ENCODE results near the gene NPC1L1.

DNA sequence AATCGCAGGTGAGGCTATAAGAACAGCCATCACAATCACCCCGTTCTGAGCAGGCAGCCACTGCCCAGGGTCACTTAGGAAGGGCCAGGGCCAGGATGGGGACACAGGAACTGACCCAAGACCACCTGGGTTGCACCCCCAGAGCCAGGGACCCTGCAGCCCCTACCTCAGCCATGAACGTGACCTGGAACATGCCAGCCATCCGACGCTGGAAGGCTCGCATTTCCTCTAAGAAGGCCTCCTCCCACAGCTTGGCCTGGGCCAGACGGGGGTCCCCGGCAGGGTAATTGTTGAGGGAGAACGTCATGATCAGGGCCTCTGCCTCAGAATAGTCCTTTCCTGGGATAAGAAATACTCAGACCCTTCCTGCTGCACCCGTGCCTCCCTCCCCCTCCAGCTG is 5.0 kb downstream of the NPC1L1 start:
- TF ChIP-seq, protein P1, sequence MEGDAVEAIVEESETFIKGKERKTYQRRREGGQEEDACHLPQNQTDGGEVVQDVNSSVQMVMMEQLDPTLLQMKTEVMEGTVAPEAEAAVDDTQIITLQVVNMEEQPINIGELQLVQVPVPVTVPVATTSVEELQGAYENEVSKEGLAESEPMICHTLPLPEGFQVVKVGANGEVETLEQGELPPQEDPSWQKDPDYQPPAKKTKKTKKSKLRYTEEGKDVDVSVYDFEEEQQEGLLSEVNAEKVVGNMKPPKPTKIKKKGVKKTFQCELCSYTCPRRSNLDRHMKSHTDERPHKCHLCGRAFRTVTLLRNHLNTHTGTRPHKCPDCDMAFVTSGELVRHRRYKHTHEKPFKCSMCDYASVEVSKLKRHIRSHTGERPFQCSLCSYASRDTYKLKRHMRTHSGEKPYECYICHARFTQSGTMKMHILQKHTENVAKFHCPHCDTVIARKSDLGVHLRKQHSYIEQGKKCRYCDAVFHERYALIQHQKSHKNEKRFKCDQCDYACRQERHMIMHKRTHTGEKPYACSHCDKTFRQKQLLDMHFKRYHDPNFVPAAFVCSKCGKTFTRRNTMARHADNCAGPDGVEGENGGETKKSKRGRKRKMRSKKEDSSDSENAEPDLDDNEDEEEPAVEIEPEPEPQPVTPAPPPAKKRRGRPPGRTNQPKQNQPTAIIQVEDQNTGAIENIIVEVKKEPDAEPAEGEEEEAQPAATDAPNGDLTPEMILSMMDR (IDR thresholded peaks at IDR 0.05) = no peak
- TF ChIP-seq POLR2A (IDR thresholded peaks at IDR 0.05) = no peak

Data from esophagus squamous epithelium (tissue), 4 donors.